ENCODE measurements around the gene CLDN22. TPM values are rescaled to one million over a fixed set of nuclear protein-coding genes. Genes with fewer than 3 reads are reported as not detected.

The CLDN22 gene
- total and polyA plus RNA-seq, 2 of the 8 experiments (the other 6 are each of a cell fraction or from before 2014, with no cell fraction given), result not detected

DNA sequence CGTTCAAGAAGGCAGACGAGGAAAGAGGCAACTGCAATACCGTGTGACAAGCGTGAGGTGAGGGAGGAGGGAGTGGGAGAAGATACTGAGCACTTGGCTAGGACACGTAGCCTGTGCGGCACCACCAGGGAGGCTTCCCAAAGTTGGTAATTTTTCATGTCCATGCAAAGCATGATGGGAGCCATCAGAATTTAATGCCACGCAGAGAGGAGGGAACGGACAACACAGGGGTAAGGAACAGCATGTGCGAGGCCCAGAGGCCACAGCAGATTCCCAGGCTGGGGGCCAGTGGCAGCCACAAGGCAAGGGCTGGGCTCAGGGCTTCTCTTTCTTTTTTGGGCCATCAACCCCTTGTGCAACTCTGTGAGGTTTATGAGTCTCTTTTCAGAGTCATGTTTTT is 13.1 kb upstream of the CLDN22 start:
- CTCF ChIA-PET (ENCODE audit: partially characterized antibody), result no interaction called here
- Histone ChIP-seq H3K18ac (ENCODE audit: extremely low read depth, low read length) (no peak overlapping the region), H3K79me2 (ENCODE audit: control insufficient read depth in 1 of 2, insufficient read depth in 2 of 2, low read length in 2 of 2) (no peaks in the 10 kb centered on the region), H2AFZ (ENCODE audit: low read length) (no peak overlapping the region), H3K23me2 (ENCODE audit: low read depth, low read length) (peaks cover 2% of the 10 kb centered on the region; the same call in 1 of the 2 replicates), H3K27me3 (replicated peaks in 1 of 4; ENCODE audit: control insufficient read depth in 3 of 4, extremely low read depth in 1 of 4, insufficient read depth in 3 of 4, low read length in 3 of 4) (peaks cover 0 to 2% (median 0%) of the 10 kb centered on the region in 4 experiments; a peak in 1 of 7 replicates), H4K5ac (ENCODE audit: insufficient read length, low read depth, low read length) (no peak overlapping the region), H3K9ac (replicated peaks in 1 of 4; ENCODE audit: extremely low read depth in 1 of 4, low read depth in 3 of 4, low read length in 3 of 4) (no peak overlapping the region), H3K79me1 (ENCODE audit: low read depth, low read length) (no peaks in the 10 kb centered on the region), H3K4ac (replicated peaks; ENCODE audit: insufficient read length, low read depth, low read length) (no peak overlapping the region), H4K8ac (ENCODE audit: extremely low read depth, insufficient read depth, low read length) (no peak overlapping the region), H3K36me3 (ENCODE audit: control insufficient read depth in 2 of 4, insufficient read depth in 4 of 4, low read length in 3 of 4) (no peaks in the 10 kb centered on the region), H3K4me1 (replicated peaks in 1 of 4; ENCODE audit: control insufficient read depth in 3 of 4, insufficient read depth in 4 of 4, low read length in 3 of 4) (no peaks in the 10 kb centered on the region), H3K4me3 (ENCODE audit: extremely low read depth in 1 of 4, insufficient read depth in 2 of 4, low read depth in 3 of 4, low read length in 4 of 4) (no peak overlapping the region), H2BK120ac (replicated peaks; ENCODE audit: low read depth, low read length) (no peak overlapping the region), H4K91ac (replicated peaks; ENCODE audit: insufficient read length, low read length) (no peak overlapping the region), H2BK20ac (ENCODE audit: low read length) (no peak overlapping the region), H2AK5ac (ENCODE audit: low read depth, low read length) (no peak overlapping the region), H3K4me2 (ENCODE audit: insufficient read depth in 1 of 2, low read depth in 2 of 2, low read length in 2 of 2) (no peak overlapping the region), H3K9me3 (ENCODE audit: insufficient read depth in 2 of 2, low read depth in 1 of 2, low read length in 1 of 2) (no peaks in the 10 kb centered on the region), H2BK5ac (ENCODE audit: low read depth, low read length) (no peak overlapping the region), H3K56ac (replicated peaks; ENCODE audit: insufficient read length, low read depth, low read length) (no peak overlapping the region), H2BK12ac (ENCODE audit: low read depth, low read length) (no peak overlapping the region), H3K27ac (ENCODE audit: low read depth, low read length) (no peak overlapping the region), H3K14ac (ENCODE audit: insufficient read length) (no peak overlapping the region), H3K23ac (ENCODE audit: insufficient read length) (no peak overlapping the region), H4K20me1 (replicated peaks in 1 of 2; ENCODE audit: control insufficient read depth in 1 of 2, insufficient read depth in 2 of 2, low read length in 2 of 2) (no peaks in the 10 kb centered on the region), H2BK15ac (ENCODE audit: low read length) (no peak overlapping the region)
- TF ChIP-seq, protein P1, sequence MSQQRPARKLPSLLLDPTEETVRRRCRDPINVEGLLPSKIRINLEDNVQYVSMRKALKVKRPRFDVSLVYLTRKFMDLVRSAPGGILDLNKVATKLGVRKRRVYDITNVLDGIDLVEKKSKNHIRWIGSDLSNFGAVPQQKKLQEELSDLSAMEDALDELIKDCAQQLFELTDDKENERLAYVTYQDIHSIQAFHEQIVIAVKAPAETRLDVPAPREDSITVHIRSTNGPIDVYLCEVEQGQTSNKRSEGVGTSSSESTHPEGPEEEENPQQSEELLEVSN (IDR thresholded peaks at IDR 0.05), result no peak
- TF ChIP-seq KDM5A (IDR thresholded peaks at IDR 0.05; ENCODE audit: low read length), result no peak
- TF ChIP-seq PHF8 (conservative IDR thresholded peaks at IDR 0.05; ENCODE audit: low read depth, low read length), result no peak
- TF ChIP-seq EGR1 (IDR thresholded peaks at IDR 0.05; ENCODE audit: borderline replicate concordance, low read depth, low read length), result no peak
- TF ChIP-seq TEAD4 (IDR thresholded peaks at IDR 0.05; ENCODE audit: low read depth, low read length), result no peak
- no peak for TF ChIP-seq KDM4A (IDR thresholded peaks at IDR 0.05; ENCODE audit: low read depth, low read length, severe bottlenecking)
- no peak for TF ChIP-seq CTBP2 (IDR thresholded peaks at IDR 0.05; ENCODE audit: borderline replicate concordance, insufficient read depth, insufficient read length, low read length)
- no peak for TF ChIP-seq MAFK (IDR thresholded peaks at IDR 0.05; ENCODE audit: low read depth, low read length)
- no peak for TF ChIP-seq RXRA (IDR thresholded peaks at IDR 0.05; ENCODE audit: insufficient read depth, low read depth, low read length)
- TF ChIP-seq SP4 (IDR thresholded peaks at IDR 0.05; ENCODE audit: low read length), result no peak
- DNase-seq (ENCODE audit: low read depth in 1 of 2, low spot score in 2 of 2) (no peak), FAIRE-seq (no peak)
- POLR2A ChIA-PET (ENCODE audit: partially characterized antibody), result no interaction called here
- WGBS, 2 experiments (ENCODE audit: extremely low coverage in 1 of 2, insufficient coverage in 1 of 2, insufficient read length in 1 of 2, insufficient replicate concordance in 2 of 2, low coverage in 1 of 2, low lambda C conversion rate in 2 of 2, missing lambda C conversion rate in 1 of 2), result 92% methylated on average over 9 of the region's 9 CpGs; no CpG with 5 or more reads in 1 of the 2 experiments

Measured in H1 (cell line).